ENCODE measurements around the gene GPR39. TPM values are rescaled to one million over a fixed set of nuclear protein-coding genes. Genes with fewer than 3 reads are reported as not detected.

Gene GPR39
- total RNA-seq, 2 experiments from 2014 or later = 0.13 TPM; not detected in 1

- DNase-seq (ENCODE audit: low spot score) = no peak
- no TSS peak for BruUV-seq (replicated peaks)
- Histone ChIP-seq H2AFZ (ENCODE audit: low read length) (no peak overlapping the region), H3K4me2 (ENCODE audit: low read length) (no peak overlapping the region), H3K9me3 (ENCODE audit: low read length) (no peaks in the 10 kb centered on the region), H3K4me1 (ENCODE audit: insufficient read depth, low read length, poor library complexity, severe bottlenecking) (no peaks in the 10 kb centered on the region), H4K20me1 (ENCODE audit: insufficient read depth, low read length) (no peaks in the 10 kb centered on the region), H3K4me3 (ENCODE audit: low read depth, low read length, poor library complexity, severe bottlenecking) (no peak overlapping the region), H3K79me2 (ENCODE audit: insufficient read depth, low read depth, low read length) (no peaks in the 10 kb centered on the region), H3K36me3 (ENCODE audit: insufficient read depth, low read length) (no peaks in the 10 kb centered on the region), H3K27ac (ENCODE audit: low read depth, low read length, poor library complexity, severe bottlenecking) (no peak overlapping the region), H3K9me2 (ENCODE audit: insufficient read depth, low read length) (no peaks in the 10 kb centered on the region)
- intact Hi-C loops (cut with micrococcal nuclease; ENCODE audit: unreplicated experiment) = no loop called here
- ChIA-PET POLR2A (interaction anchor here (0.9 kb wide), 1 partner anchor 16 kb away, joined by 3 read pairs; no protein-coding TSS in a partner anchor), CTCF (ENCODE audit: unreplicated experiment) (no interaction called here)
- no peak for TF ChIP-seq EZH2phosphoT487 (IDR thresholded peaks at IDR 0.05; ENCODE audit: borderline replicate concordance, low read depth, low read length)
- TF ChIP-seq, protein P1, sequence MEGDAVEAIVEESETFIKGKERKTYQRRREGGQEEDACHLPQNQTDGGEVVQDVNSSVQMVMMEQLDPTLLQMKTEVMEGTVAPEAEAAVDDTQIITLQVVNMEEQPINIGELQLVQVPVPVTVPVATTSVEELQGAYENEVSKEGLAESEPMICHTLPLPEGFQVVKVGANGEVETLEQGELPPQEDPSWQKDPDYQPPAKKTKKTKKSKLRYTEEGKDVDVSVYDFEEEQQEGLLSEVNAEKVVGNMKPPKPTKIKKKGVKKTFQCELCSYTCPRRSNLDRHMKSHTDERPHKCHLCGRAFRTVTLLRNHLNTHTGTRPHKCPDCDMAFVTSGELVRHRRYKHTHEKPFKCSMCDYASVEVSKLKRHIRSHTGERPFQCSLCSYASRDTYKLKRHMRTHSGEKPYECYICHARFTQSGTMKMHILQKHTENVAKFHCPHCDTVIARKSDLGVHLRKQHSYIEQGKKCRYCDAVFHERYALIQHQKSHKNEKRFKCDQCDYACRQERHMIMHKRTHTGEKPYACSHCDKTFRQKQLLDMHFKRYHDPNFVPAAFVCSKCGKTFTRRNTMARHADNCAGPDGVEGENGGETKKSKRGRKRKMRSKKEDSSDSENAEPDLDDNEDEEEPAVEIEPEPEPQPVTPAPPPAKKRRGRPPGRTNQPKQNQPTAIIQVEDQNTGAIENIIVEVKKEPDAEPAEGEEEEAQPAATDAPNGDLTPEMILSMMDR (conservative IDR thresholded peaks at IDR 0.05; ENCODE audit: low read length) = no peak
These were observed 141.1 kb downstream of the GPR39 start for GRCh38 chr2:132557694-132558093.

GRCh38 chr2:132559326-132559725 lies 142.7 kb downstream of the GPR39 start:
- CTCF ChIA-PET (ENCODE audit: unreplicated experiment) = no interaction called here
- Histone ChIP-seq H3K4me2 (ENCODE audit: low read length) (no peak overlapping the region), H3K9me2 (ENCODE audit: insufficient read depth, low read length) (no peaks in the 10 kb centered on the region), H3K4me3 (ENCODE audit: low read depth, low read length, poor library complexity, severe bottlenecking) (no peak overlapping the region), H3K4me1 (ENCODE audit: insufficient read depth, low read length, poor library complexity, severe bottlenecking) (no peaks in the 10 kb centered on the region), H3K36me3 (ENCODE audit: insufficient read depth, low read length) (no peaks in the 10 kb centered on the region), H4K20me1 (ENCODE audit: insufficient read depth, low read length) (no peaks in the 10 kb centered on the region), H2AFZ (ENCODE audit: low read length) (no peak overlapping the region), H3K9me3 (ENCODE audit: low read length) (no peaks in the 10 kb centered on the region), H3K27ac (ENCODE audit: low read depth, low read length, poor library complexity, severe bottlenecking) (no peak overlapping the region), H3K79me2 (ENCODE audit: insufficient read depth, low read depth, low read length) (no peaks in the 10 kb centered on the region)
- no TSS peak for BruUV-seq (replicated peaks)
- POLR2A ChIA-PET = no interaction called here
- TF ChIP-seq EZH2phosphoT487 (IDR thresholded peaks at IDR 0.05; ENCODE audit: borderline replicate concordance, low read depth, low read length) = no peak
- TF ChIP-seq, protein P1 (conservative IDR thresholded peaks at IDR 0.05; ENCODE audit: low read length) = no peak
- DNase-seq (ENCODE audit: low spot score) = no peak
- intact Hi-C loops (cut with micrococcal nuclease; ENCODE audit: unreplicated experiment) = no loop called here

GRCh38 chr2:132559921-132560320 lies 143.3 kb downstream of the GPR39 start:
- no peak overlapping the region for H3K4me2 ChIP-seq (ENCODE audit: low read length)
- no peak for TF ChIP-seq EZH2phosphoT487 (IDR thresholded peaks at IDR 0.05; ENCODE audit: borderline replicate concordance, low read depth, low read length)
- TF ChIP-seq, protein P1 (conservative IDR thresholded peaks at IDR 0.05; ENCODE audit: low read length) = no peak
- no peak overlapping the region for H3K27ac ChIP-seq (ENCODE audit: low read depth, low read length, poor library complexity, severe bottlenecking)
- no peaks in the 10 kb centered on the region for H3K9me2 ChIP-seq (ENCODE audit: insufficient read depth, low read length)
- ChIA-PET POLR2A (no interaction called here), CTCF (ENCODE audit: unreplicated experiment) (no interaction called here)
- BruUV-seq (replicated peaks) = no TSS peak
- intact Hi-C loops (cut with micrococcal nuclease; ENCODE audit: unreplicated experiment) = no loop called here
- H3K36me3 ChIP-seq (ENCODE audit: insufficient read depth, low read length) = no peaks in the 10 kb centered on the region
- H4K20me1 ChIP-seq (ENCODE audit: insufficient read depth, low read length) = no peaks in the 10 kb centered on the region
- no peaks in the 10 kb centered on the region for H3K79me2 ChIP-seq (ENCODE audit: insufficient read depth, low read depth, low read length)
- H3K4me3 ChIP-seq (ENCODE audit: low read depth, low read length, poor library complexity, severe bottlenecking) = no peak overlapping the region
- H3K4me1 ChIP-seq (ENCODE audit: insufficient read depth, low read length, poor library complexity, severe bottlenecking) = no peaks in the 10 kb centered on the region
- no peaks in the 10 kb centered on the region for H3K9me3 ChIP-seq (ENCODE audit: low read length)
- DNase-seq (ENCODE audit: low spot score) = no peak
- no peak overlapping the region for H2AFZ ChIP-seq (ENCODE audit: low read length)
